Osteocyte (in vitro differentiated cells): Measurements from ENCODE around the gene DEPDC5. TPM values are rescaled to one million over a fixed set of nuclear protein-coding genes. Genes with fewer than 3 reads are reported as not detected.
A peak's percentile ranks its signal among the peaks of the same experiment; 100 is the strongest.

Experiments used
- DNase-seq: peaks from one replicate; pipeline ENCODE4 v3.0.0; 2021; ENCODE audit warnings: mixed read lengths; ENCODE audit not compliant: unreplicated experiment; ENCODE audit errors: extremely low spot score
- H3K27ac Mint-ChIP-seq: one replicate; pipeline ENCODE4 v1.8.0; 2021; ENCODE audit warnings: mild to moderate bottlenecking, mixed read lengths; ENCODE audit not compliant: unreplicated experiment
- H3K27me3 Mint-ChIP-seq: one replicate; pipeline ENCODE4 v1.8.0; 2021; ENCODE audit warnings: mixed read lengths; ENCODE audit not compliant: unreplicated experiment
- H3K36me3 Mint-ChIP-seq: one replicate; pipeline ENCODE4 v1.8.0; 2021; ENCODE audit warnings: mixed read lengths; ENCODE audit not compliant: unreplicated experiment
- H3K4me1 Mint-ChIP-seq: one replicate; pipeline ENCODE4 v1.8.0; 2021; ENCODE audit warnings: mixed read lengths; ENCODE audit not compliant: unreplicated experiment
- H3K4me3 Mint-ChIP-seq: one replicate; pipeline ENCODE4 v1.8.0; 2021; ENCODE audit warnings: mild to moderate bottlenecking, moderate library complexity, mixed read lengths; ENCODE audit not compliant: unreplicated experiment
- H3K9me3 Mint-ChIP-seq: one replicate; pipeline ENCODE4 v1.8.0; 2021; ENCODE audit warnings: mixed read lengths; ENCODE audit not compliant: unreplicated experiment
- CTCF ChIP-seq: fragments of 200-600 bp; sonication (generic); IDR thresholded peaks from 2 replicates; pipeline ENCODE4 v1.5.0; 2021; ENCODE audit warnings: antibody characterized with exemption, mild to moderate bottlenecking, moderate library complexity
- total RNA-seq: library from RNA; stranded (reverse); gene quantifications from 2 replicates; pipeline ENCODE4 v1.2.1, GENCODE V29; 2021

DEPDC5 gene
- total RNA-seq, 1 donor from 2014 or later: 30.7 TPM

GRCh38 chr22:31748490-31748889 is 5.3 kb upstream of the DEPDC5 start:
- peak overlapping the region; percentile 89 for H3K4me3 Mint-ChIP-seq
- H3K4me1 Mint-ChIP-seq: peaks cover 50% of the 10 kb centered on the region
- peak overlapping the region; percentile 81 for H3K27ac Mint-ChIP-seq
- H3K9me3 Mint-ChIP-seq: no peaks in the 10 kb centered on the region
- no peak for DNase-seq
- H3K36me3 Mint-ChIP-seq: peaks cover 8% of the 10 kb centered on the region
- no peak for TF ChIP-seq CTCF
- no peaks in the 10 kb centered on the region for H3K27me3 Mint-ChIP-seq

GRCh38 chr22:31749636-31750364 is 4.0 kb upstream of the DEPDC5 start, which contains the start of gene PRR14L:
Gene PRR14L (minus strand): TSS chr22:31750132. CDS start chr22:31738860, 11,272 bp downstream.
- Mint-ChIP-seq H3K27me3 (no peaks in the 10 kb centered on the region), H3K4me3 (peak within 1 kb of the TSS; percentile 89), H3K27ac (peak within 1 kb of the TSS; percentile 81), H3K36me3 (peaks cover 8% of the 10 kb centered on the region), H3K4me1 (peaks cover 55% of the 10 kb centered on the region), H3K9me3 (no peaks in the 10 kb centered on the region)
- no peak for TF ChIP-seq CTCF
- DNase-seq: peak; percentile 97

- Mint-ChIP-seq H3K4me1 (peaks cover 58% of the 10 kb centered on the region), H3K36me3 (peaks cover 8% of the 10 kb centered on the region), H3K9me3 (no peaks in the 10 kb centered on the region), H3K4me3 (peak overlapping the region; percentile 89), H3K27me3 (no peaks in the 10 kb centered on the region), H3K27ac (peak overlapping the region; percentile 81)
- no peak for TF ChIP-seq CTCF
- DNase-seq: no peak
These were observed 3.2 kb upstream of the DEPDC5 start for GRCh38 chr22:31750365-31751284.

- DNase-seq: no peak
- peak overlapping the region; percentile 92 for H3K4me3 Mint-ChIP-seq
- H3K4me1 Mint-ChIP-seq: peaks cover 50% of the 10 kb centered on the region
- no peaks in the 10 kb centered on the region for H3K9me3 Mint-ChIP-seq
- H3K27ac Mint-ChIP-seq: peak overlapping the region; percentile 100
- no peak for TF ChIP-seq CTCF
- no peaks in the 10 kb centered on the region for H3K27me3 Mint-ChIP-seq
- peaks cover 5% of the 10 kb centered on the region for H3K36me3 Mint-ChIP-seq
These were observed 1.5 kb upstream of the DEPDC5 start for GRCh38 chr22:31752096-31752847.
